Heart right ventricle (tissue), 16 donors: Measurements from ENCODE around the gene PSTPIP2. TPM values are rescaled to one million over a fixed set of nuclear protein-coding genes. Genes with fewer than 3 reads are reported as not detected.
A peak's percentile ranks its signal among the peaks of the same experiment; 100 is the strongest.

ENCODE experiments used
- ATAC-seq, 8 donors: fragments of 200-7000 bp; cut with Tn5 transposase; one replicate each; pipeline ENCODE4 v1.9.1; 2020; ENCODE audit warnings: mild to moderate bottlenecking in 8 of 8, moderate library complexity in 8 of 8, moderate number of reproducible peaks in 1 of 8
- DNase-seq, 2 donors: peaks; one replicate each; pipeline ENCODE4 v3.0.0-alpha.2; 2020
- H3K27ac ChIP-seq, 10 donors: fragments of 200-600 bp; sonication (generic) in 2 of 10; one replicate each; pipeline versions ENCODE4 v1.5.0 to v1.8.0; 2020 to 2022; ENCODE audit warnings: mild to moderate bottlenecking in 3 of 10
- H3K27me3 ChIP-seq, 7 donors: fragments of 200-600 bp; one replicate each; pipeline ENCODE4 v1.8.0; 2021 to 2022; ENCODE audit warnings: mild to moderate bottlenecking in 2 of 7
- H3K36me3 ChIP-seq, 9 donors: fragments of 200-600 bp; sonication (generic) in 1 of 9; one replicate each; pipeline versions ENCODE4 v1.5.0 to v1.8.0; 2020 to 2022; ENCODE audit warnings: mild to moderate bottlenecking in 2 of 9
- H3K4me1 ChIP-seq, 9 donors: fragments of 200-600 bp; sonication (generic) in 1 of 9; one replicate each; pipeline versions ENCODE4 v1.5.0 to v1.8.0; 2020 to 2022; ENCODE audit warnings: mild to moderate bottlenecking in 4 of 9
- H3K4me3 ChIP-seq, 10 donors: fragments of 200-600 bp; sonication (generic) in 2 of 10; one replicate each; pipeline versions ENCODE4 v1.5.0 to v1.8.0; 2020 to 2022; ENCODE audit warnings: mild to moderate bottlenecking in 7 of 10, moderate library complexity in 2 of 10
- H3K9me3 ChIP-seq, 11 donors: fragments of 200-600 bp in 10 of 11; sonication (generic) in 2 of 11; one replicate each; pipeline versions ENCODE4 v1.5.0 to v1.8.0; 2013 to 2022; ENCODE audit warnings: mild to moderate bottlenecking in 2 of 11, control low read depth in 1 of 11, moderate library complexity in 1 of 11
- CTCF ChIP-seq, 9 donors: fragments of 200-600 bp; sonication (generic) in 2 of 9; IDR thresholded peaks; one replicate each; pipeline versions ENCODE4 v1.5.0 to v1.8.0; 2021 to 2022; ENCODE audit warnings: antibody characterized with exemption in 9 of 9, mild to moderate bottlenecking in 5 of 9, moderate library complexity in 1 of 9
- WGBS, 2 donors: extraction: QIAGEN DNeasy Blood & Tissue Kit; methylation state at CpG; one replicate each; pipeline ENCODE4 v1.1.7; 2013; ENCODE audit warnings: inconsistent platforms in 1 of 2; 5-methylcytosine and 5-hydroxymethylcytosine counted together
- intact Hi-C, 10 donors: fragments of 100-400 bp; cut with DNase I; formaldehyde crosslinking; loops; one replicate each; pipeline versions ENCODE4 v1.11.1 to v1.14.2; 2022
- long read RNA-seq, 3 donors: library from polyadenylated mRNA; unstranded; transcript quantifications; one replicate each; pipeline ENCODE4 v2.0.0, GENCODE V29; 2020 to 2021
- polyA plus RNA-seq, 2 donors: library from polyadenylated mRNA; stranded (reverse); fragments of 200-250 nt; gene quantifications; one replicate each; pipeline ENCODE4 v1.2.3, GENCODE V29; 2013
- total RNA-seq, 10 donors: library from RNA; stranded (reverse); fragmentation: NEBNext Ultra II Directional in 3 of 10; extraction: Animal tissue kit (Norgen Biotek cat#: 25700) in 3 of 10; gene quantifications; one replicate each; pipeline versions ENCODE4 v1.2.1 to v1.2.4, GENCODE V29; 2021 to 2023
- donor health status: Arrhythmogenic right ventricular cardiomyopathy.
- donor health status: ischemic (EF 13 %, LVEDD 7.1; RV severe dilation, severe dysfunction).
- donor health status: healthy with polysubstance abuse.
- donor health status: DM: no; HTN: yes; CAD: no.
- donor health status: DM: no; HTN: no; CAD: no.
- donor health status: ischemic (EF 25% LVEDD 6.9; RV normal size, moderate dysfunction).
- donor health status: ischemic (EF 25% LVEDD 5.7; RV mildly dilated, moderate dysfunction).
- donor health status: healthy.
- donor health status: DM: yes; HTN: yes; CAD: no.
- donor health status: Ischemic cardiomyopathy.
- donor health status: ischemic (EF 35%, LVEDD 5.7; RV mildly dilated, moderate dysfunction).
- donor health status: nonischemic (EF 11% LVEDD 7.7; RV severe dilation, severe dysfunction).
- donor health status: DM: yes; HTN: yes; CAD: no.
- donor health status: PGD.
- donor health status: ischemic (EF 29% LVEDD 5.4; RV normal size, mild dysfunction).
- donor health status: nonischemic (EF 23%, LVEDD 6.1; RV moderate dilation, normal function).

The PSTPIP2 gene, protein sequence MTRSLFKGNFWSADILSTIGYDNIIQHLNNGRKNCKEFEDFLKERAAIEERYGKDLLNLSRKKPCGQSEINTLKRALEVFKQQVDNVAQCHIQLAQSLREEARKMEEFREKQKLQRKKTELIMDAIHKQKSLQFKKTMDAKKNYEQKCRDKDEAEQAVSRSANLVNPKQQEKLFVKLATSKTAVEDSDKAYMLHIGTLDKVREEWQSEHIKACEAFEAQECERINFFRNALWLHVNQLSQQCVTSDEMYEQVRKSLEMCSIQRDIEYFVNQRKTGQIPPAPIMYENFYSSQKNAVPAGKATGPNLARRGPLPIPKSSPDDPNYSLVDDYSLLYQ
- total RNA-seq = 1 to 10 TPM in 8 of 10 donors, under 1 TPM in 2; 0.62 to 6.7 (median 2.2) TPM
- 1 to 10 TPM in 1 of 2 donors, under 1 TPM in 1; 0.49 to 3.0 TPM for polyA plus RNA-seq
- long read RNA-seq, donor 1, partial matches to known transcripts = 0 of 3 reads
- long read RNA-seq, donor 1, other reads (novel, unspliced or antisense) = 0 of 3 reads
- long read RNA-seq, donor 2, transcript PSTPIP2-201 (15 exons, 3,000 nt) = major isoform, 6 of 6 reads
- long read RNA-seq, donor 2, partial matches to known transcripts = 0 of 6 reads
- long read RNA-seq, donor 2, other reads (novel, unspliced or antisense) = 0 of 6 reads
- long read RNA-seq, donor 3, transcript PSTPIP2-201 (15 exons, 3,000 nt) = major isoform, 18 of 21 reads
- long read RNA-seq, donor 3, partial matches to known transcripts = 0 of 21 reads
- long read RNA-seq, donor 3, other reads (novel, unspliced or antisense) = 2 of 21 reads

GRCh38 chr18:46071653-46072375 is at the start of gene PSTPIP2:
Gene PSTPIP2 (minus strand): TSS chr18:46072260. CDS start chr18:46072188, 72 bp downstream.
- H3K4me3 ChIP-seq = peak within 1 kb of the TSS; percentile 34 to 78 (median 69)
- H3K9me3 ChIP-seq = peaks cover 0 to 8% (median 0%) of the 10 kb centered on the region in 11 donors
- TF ChIP-seq CTCF (IDR thresholded peaks at IDR 0.05) = no peak
- peak within 1 kb of the TSS in 3 of 10 donors; percentile 32 to 88 (median 41) for H3K27ac ChIP-seq
- ATAC-seq = peak; percentile 60 to 85 (median 72)
- peak; percentile 59 to 71 for DNase-seq
- no peaks in the 10 kb centered on the region for H3K27me3 ChIP-seq
- WGBS, 2 donors = 1% methylated on average over 75 of the region's 75 CpGs
- peaks cover 0 to 9% (median 0%) of the 10 kb centered on the region in 9 donors for H3K36me3 ChIP-seq
- H3K4me1 ChIP-seq = peaks cover 3 to 48% (median 20%) of the 10 kb centered on the region in 9 donors
- intact Hi-C loops = loop anchor here (5.0 to 10.0 kb wide), 14 partner anchors 60 to 407 kb away; partner anchors contain the start of gene EPG5 (in 4 of the 10)

DNA sequence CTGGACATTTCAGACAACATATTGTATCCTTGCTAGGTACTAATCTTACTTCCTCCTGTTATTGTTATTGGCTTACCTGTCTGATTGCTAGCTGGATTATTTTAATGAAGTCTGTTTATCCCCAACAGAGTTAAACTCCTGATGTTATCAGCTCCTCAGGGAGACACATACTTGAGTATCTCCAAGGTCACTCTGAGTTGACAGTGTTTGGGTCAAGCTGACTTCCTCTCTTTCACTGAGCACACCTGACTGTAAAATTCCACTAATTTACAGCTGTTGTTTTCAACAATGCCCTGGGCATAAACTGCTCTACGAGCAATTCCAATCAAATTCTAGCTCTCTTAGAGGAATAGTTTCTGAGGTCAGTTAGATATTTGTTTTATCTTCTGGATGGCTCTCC is 41.7 kb upstream of the PSTPIP2 start:
- intact Hi-C loops = no loop called here

GRCh38 chr18:46110406-46110805 is 38.3 kb upstream of the PSTPIP2 start:
- Histone ChIP-seq H3K4me3 (no peak overlapping the region), H3K27ac (no peak overlapping the region), H3K4me1 (peaks cover 0 to 8% (median 0%) of the 10 kb centered on the region in 9 donors), H3K36me3 (peaks cover 0 to 76% (median 0%) of the 10 kb centered on the region in 9 donors), H3K9me3 (peaks cover 0 to 3% (median 0%) of the 10 kb centered on the region in 11 donors), H3K27me3 (no peaks in the 10 kb centered on the region)
- 95 to 96% methylated on average over 3 of the region's 3 CpGs for WGBS, 2 donors
- no peak for TF ChIP-seq CTCF (IDR thresholded peaks at IDR 0.05)
- ATAC-seq = no peak
- DNase-seq = no peak
- intact Hi-C loops = no loop called here

More for the DNA sequence above, 41.7 kb upstream of the PSTPIP2 start:
- DNase-seq = no peak
- WGBS, 2 donors = 82 to 88% methylated on average over 1 of the region's 1 CpG
- peaks cover 0 to 59% (median 0%) of the 10 kb centered on the region in 9 donors for H3K36me3 ChIP-seq
- H3K4me3 ChIP-seq = no peak overlapping the region
- no peak for TF ChIP-seq CTCF (IDR thresholded peaks at IDR 0.05)
- ATAC-seq = no peak
- H3K27ac ChIP-seq = no peak overlapping the region
- no peaks in the 10 kb centered on the region for H3K27me3 ChIP-seq
- no peaks in the 10 kb centered on the region for H3K4me1 ChIP-seq
- peaks cover 0 to 3% (median 0%) of the 10 kb centered on the region in 11 donors for H3K9me3 ChIP-seq

DNA sequence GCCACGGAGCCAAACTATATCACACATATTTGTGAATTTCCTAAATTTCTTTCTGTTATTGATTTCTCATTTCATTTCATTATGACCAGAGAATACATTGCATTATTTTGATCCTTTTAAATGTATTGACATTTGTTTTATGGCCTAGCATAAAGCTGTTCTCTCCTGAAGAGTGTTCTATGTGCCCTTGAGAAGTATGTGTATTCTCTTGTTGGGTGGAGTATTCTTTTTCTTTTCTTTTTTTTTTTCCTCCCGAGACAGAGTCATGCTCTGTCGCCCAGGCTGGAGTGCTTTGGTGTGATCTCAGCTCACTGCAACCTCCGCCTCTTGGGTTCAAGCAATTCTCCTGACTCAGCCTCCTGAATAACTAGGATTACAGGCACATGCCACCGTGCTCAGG is 37.3 kb upstream of the PSTPIP2 start:
- DNase-seq (no peak), ATAC-seq (no peak)
- Histone ChIP-seq H3K36me3 (peaks cover 0 to 65% (median 0%) of the 10 kb centered on the region in 9 donors), H3K4me1 (peaks cover 0 to 14% (median 7%) of the 10 kb centered on the region in 9 donors), H3K27me3 (no peaks in the 10 kb centered on the region), H3K27ac (no peak overlapping the region), H3K4me3 (no peak overlapping the region), H3K9me3 (peaks cover 0 to 3% (median 0%) of the 10 kb centered on the region in 11 donors)
- TF ChIP-seq CTCF (IDR thresholded peaks at IDR 0.05) = no peak
- intact Hi-C loops = no loop called here
- 92 to 96% methylated on average over 5 of the region's 5 CpGs for WGBS, 2 donors
